ENCODE measurements around the gene TBC1D10A.

- TF ChIP-seq CTCF (IDR thresholded peaks at IDR 0.05) (no peak), POLR2A (IDR thresholded peaks at IDR 0.05) (no peak)
Observed at GRCh38 chr22:30348404-30348803, 21.7 kb upstream of the TBC1D10A start.

Data from Peyer's patch (tissue), 4 donors.